T1000 (cell line): ENCODE results near the gene PAX5.

ENCODE experiments used
- DNase-seq: peaks from one replicate; lab custom pipeline; 2025; ENCODE audit warnings: mixed read lengths; lab: John Stamatoyannopoulos, UW

The PAX5 gene

GRCh38 chr9:36802201-36802920 lies 231.7 kb downstream of the PAX5 start:
- no peak for DNase-seq

- DNase-seq: no peak
These were observed 233.6 kb downstream of the PAX5 start for GRCh38 chr9:36800455-36800854.

GRCh38 chr9:36798350-36799065 lies 235.6 kb downstream of the PAX5 start:
- no peak for DNase-seq

GRCh38 chr9:36797471-36798220 lies 236.4 kb downstream of the PAX5 start:
- DNase-seq: no peak

- DNase-seq: no peak
These were observed 237.2 kb downstream of the PAX5 start for GRCh38 chr9:36796671-36797419.

GRCh38 chr9:36794461-36794860 lies 239.6 kb downstream of the PAX5 start:
- no peak for DNase-seq

- no peak for DNase-seq
These were observed 240.8 kb downstream of the PAX5 start for GRCh38 chr9:36793277-36793676.

- no peak for DNase-seq
These were observed 242.7 kb downstream of the PAX5 start for GRCh38 chr9:36791222-36791950.

GRCh38 chr9:36789886-36790285 lies 244.2 kb downstream of the PAX5 start:
- DNase-seq: no peak

GRCh38 chr9:36788534-36788933 lies 245.5 kb downstream of the PAX5 start:
- no peak for DNase-seq

- DNase-seq: no peak
These were observed 246.4 kb downstream of the PAX5 start for GRCh38 chr9:36787709-36788108.
